A673 (cell line): ENCODE results near the gene SYDE1. TPM values are rescaled to one million over a fixed set of nuclear protein-coding genes. Genes with fewer than 3 reads are reported as not detected.

Experiments
- BruUV-seq: library from RNA; stranded (reverse); fragments of 400-500 nt; replicated peaks from 2 replicates; lab custom pipeline; 2021; lab: Mats Ljungman, UMichigan
- CTCF ChIA-PET: fragments of 300-600 bp; sonication (Branson Sonifier 250); formaldehyde crosslinking; loops from one replicate; lab custom pipeline; 2022; ENCODE audit warnings: antibody characterized with exemption; lab: Charles Lee
- POLR2A ChIA-PET: fragments of 300-600 bp; sonication (Branson Sonifier 250); formaldehyde crosslinking; loops from one replicate; lab custom pipeline; 2022; ENCODE audit warnings: antibody characterized with exemption; ENCODE audit not compliant: low non-redundant PET; lab: Charles Lee
- DNase-seq: peaks from one replicate; pipeline ENCODE4 v3.0.0-alpha.2; 2015; ENCODE audit warnings: low spot score
- H3K27ac ChIP-seq: fragments of 200-600 bp; sonication (generic); 2 replicates; pipeline ENCODE4 v1.5.1; 2016; ENCODE audit warnings: mixed run types, low read depth, mild to moderate bottlenecking, mixed read lengths, antibody characterized with exemption, low read length; ENCODE audit not compliant: poor library complexity, severe bottlenecking
- H3K27me3 ChIP-seq: fragments of 200-600 bp; sonication (generic); replicated peaks from 2 replicates; pipeline ENCODE4 v1.6.1; 2017; ENCODE audit warnings: mixed run types, low read depth, mild to moderate bottlenecking, mixed read lengths, antibody characterized with exemption, low read length; ENCODE audit not compliant: insufficient read depth, poor library complexity
- H3K36me3 ChIP-seq: fragments of 200-600 bp; sonication (generic); 2 replicates; pipeline ENCODE4 v1.6.1; 2016; ENCODE audit warnings: mixed run types, mild to moderate bottlenecking, mixed read lengths, antibody characterized with exemption, low read length; ENCODE audit not compliant: insufficient read depth, poor library complexity, severe bottlenecking
- H3K4me1 ChIP-seq: fragments of 200-600 bp; sonication (generic); 2 replicates; pipeline ENCODE4 v1.6.1; 2017; ENCODE audit warnings: mixed run types, mild to moderate bottlenecking, mixed read lengths, antibody characterized with exemption, low read length; ENCODE audit not compliant: insufficient read depth, poor library complexity, severe bottlenecking
- H3K4me3 ChIP-seq: fragments of 200-600 bp; sonication (generic); 2 replicates; pipeline ENCODE4 v1.5.1; 2016; ENCODE audit warnings: low read depth, mixed run types, mild to moderate bottlenecking, mixed read lengths, low read length; ENCODE audit not compliant: poor library complexity, severe bottlenecking
- H3K9me3 ChIP-seq: fragments of 200-600 bp; sonication (generic); 2 replicates; pipeline ENCODE4 v1.6.1; 2016; ENCODE audit warnings: mixed run types, low read depth, mild to moderate bottlenecking, mixed read lengths, antibody characterized with exemption, low read length; ENCODE audit not compliant: poor library complexity, severe bottlenecking
- EZH2 ChIP-seq: fragments of 200-600 bp; sonication (generic); IDR thresholded peaks from 2 replicates; pipeline ENCODE4 v1.6.1; 2017; ENCODE audit warnings: borderline replicate concordance, low read depth, mild to moderate bottlenecking, mixed read lengths, antibody characterized with exemption, low read length; ENCODE audit not compliant: poor library complexity, severe bottlenecking
- intact Hi-C: fragments of 100-400 bp; cut with micrococcal nuclease; formaldehyde crosslinking; loops from one replicate; pipeline ENCODE4 v1.10.0; 2022; ENCODE audit not compliant: unreplicated experiment
- total RNA-seq: library from RNA; stranded (reverse); gene quantifications from 2 replicates; pipeline ENCODE4 v1.2.3, GENCODE V29; 2021
- TF ChIP-seq, protein P1 (sequence below): fragments of 300-800, 200-600 bp; sonication (generic); conservative IDR thresholded peaks from 2 replicates; pipeline ENCODE4 v1.5.1; 2017; ENCODE audit warnings: low read depth, mild to moderate bottlenecking, antibody characterized with exemption, low read length, moderate library complexity, mixed read lengths

The SYDE1 gene
- total RNA-seq, 1 experiment from 2014 or later = 32.3 TPM

DNA sequence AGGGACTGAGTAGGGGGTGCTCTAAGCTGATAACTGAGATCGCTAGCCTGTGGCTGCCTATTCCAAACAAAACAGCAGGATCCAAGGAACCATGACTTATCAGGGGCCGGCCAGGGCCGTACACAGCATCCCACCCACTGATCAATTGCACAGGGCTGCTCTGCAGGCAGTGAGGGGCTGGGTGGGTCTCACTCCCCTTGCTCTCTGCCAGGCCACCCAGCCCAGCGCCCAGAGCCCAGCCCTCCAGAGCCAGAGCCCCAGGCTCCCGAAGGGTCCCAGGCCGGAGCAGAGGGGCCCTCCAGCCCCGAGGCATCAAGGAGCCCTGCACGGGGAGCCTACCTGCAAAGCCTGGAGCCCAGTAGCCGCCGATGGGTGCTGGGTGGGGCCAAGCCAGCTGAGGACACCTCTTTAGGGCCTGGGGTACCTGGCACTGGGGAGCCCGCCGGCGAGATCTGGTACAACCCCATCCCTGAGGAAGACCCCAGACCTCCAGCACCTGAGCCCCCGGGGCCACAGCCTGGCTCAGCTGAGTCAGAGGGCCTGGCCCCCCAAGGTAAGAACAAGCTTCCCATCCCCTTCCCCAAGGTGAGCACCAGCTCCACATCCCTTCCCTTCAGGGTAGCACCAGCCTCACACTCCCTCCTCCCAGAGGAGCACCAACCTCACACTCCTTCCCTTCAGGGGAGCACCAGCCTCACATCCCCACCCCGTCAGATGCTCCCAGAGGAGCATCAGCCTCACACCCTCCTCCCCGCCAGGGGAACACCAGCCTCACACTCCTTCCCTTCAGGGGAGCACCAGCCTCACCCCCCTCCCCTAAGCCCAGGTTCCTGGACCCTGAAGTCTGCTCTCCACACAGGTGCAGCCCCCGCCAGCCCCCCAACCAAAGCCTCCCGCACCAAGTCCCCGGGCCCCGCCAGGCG, 1.9 kb downstream of the SYDE1 start:
- Histone ChIP-seq H3K36me3 (peaks cover 35% of the 10 kb centered on the region), H3K4me3 (no peak overlapping the region), H3K27ac (peak overlapping the region; percentile 91), H3K27me3 (no peaks in the 10 kb centered on the region), H3K9me3 (peaks cover 7% of the 10 kb centered on the region), H3K4me1 (peaks cover 8% of the 10 kb centered on the region)
- intact Hi-C loops = no loop called here
- CTCF ChIA-PET = interaction anchor here (0.7 kb wide), 1 partner anchor 7 kb away, joined by 11 read pairs; no protein-coding TSS in a partner anchor
- no TSS peak for BruUV-seq
- POLR2A ChIA-PET = no interaction called here
- TF ChIP-seq EZH2 = no peak
- TF ChIP-seq, protein P1, sequence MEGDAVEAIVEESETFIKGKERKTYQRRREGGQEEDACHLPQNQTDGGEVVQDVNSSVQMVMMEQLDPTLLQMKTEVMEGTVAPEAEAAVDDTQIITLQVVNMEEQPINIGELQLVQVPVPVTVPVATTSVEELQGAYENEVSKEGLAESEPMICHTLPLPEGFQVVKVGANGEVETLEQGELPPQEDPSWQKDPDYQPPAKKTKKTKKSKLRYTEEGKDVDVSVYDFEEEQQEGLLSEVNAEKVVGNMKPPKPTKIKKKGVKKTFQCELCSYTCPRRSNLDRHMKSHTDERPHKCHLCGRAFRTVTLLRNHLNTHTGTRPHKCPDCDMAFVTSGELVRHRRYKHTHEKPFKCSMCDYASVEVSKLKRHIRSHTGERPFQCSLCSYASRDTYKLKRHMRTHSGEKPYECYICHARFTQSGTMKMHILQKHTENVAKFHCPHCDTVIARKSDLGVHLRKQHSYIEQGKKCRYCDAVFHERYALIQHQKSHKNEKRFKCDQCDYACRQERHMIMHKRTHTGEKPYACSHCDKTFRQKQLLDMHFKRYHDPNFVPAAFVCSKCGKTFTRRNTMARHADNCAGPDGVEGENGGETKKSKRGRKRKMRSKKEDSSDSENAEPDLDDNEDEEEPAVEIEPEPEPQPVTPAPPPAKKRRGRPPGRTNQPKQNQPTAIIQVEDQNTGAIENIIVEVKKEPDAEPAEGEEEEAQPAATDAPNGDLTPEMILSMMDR = no peak
- no peak for DNase-seq

DNA sequence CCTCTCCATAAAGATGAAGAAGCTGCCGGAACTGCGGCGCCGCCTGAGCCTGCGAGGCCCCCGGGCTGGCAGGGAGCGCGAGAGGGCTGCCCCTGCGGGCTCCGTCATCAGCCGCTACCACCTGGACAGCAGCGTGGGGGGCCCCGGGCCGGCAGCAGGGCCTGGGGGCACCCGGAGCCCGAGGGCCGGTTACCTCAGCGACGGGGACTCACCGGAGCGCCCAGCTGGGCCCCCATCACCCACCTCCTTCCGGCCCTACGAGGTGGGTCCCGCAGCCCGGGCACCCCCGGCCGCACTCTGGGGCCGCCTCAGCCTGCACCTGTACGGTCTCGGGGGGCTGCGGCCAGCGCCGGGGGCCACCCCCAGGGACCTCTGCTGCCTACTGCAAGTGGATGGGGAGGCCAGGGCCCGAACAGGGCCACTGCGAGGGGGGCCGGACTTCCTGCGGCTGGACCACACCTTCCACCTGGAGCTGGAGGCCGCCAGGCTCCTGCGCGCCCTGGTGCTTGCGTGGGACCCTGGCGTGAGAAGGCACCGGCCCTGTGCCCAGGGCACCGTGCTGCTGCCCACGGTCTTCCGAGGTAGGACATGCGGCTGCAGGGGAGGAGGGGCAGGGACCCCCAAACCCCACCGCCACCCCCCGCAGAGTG, 2.7 kb downstream of the SYDE1 start:
- no TSS peak for BruUV-seq
- peaks cover 43% of the 10 kb centered on the region for H3K36me3 ChIP-seq
- POLR2A ChIA-PET = no interaction called here
- TF ChIP-seq EZH2 = no peak
- TF ChIP-seq, protein P1 = no peak
- no peak overlapping the region for H3K27ac ChIP-seq
- H3K27me3 ChIP-seq = no peaks in the 10 kb centered on the region
- CTCF ChIA-PET = interaction anchor here (0.7 kb wide), 1 partner anchor 8 kb away, joined by 11 read pairs; no protein-coding TSS in a partner anchor
- intact Hi-C loops = no loop called here
- no peaks in the 10 kb centered on the region for H3K9me3 ChIP-seq
- no peak overlapping the region for H3K4me3 ChIP-seq
- no peak for DNase-seq
- H3K4me1 ChIP-seq = peaks cover 8% of the 10 kb centered on the region

DNA sequence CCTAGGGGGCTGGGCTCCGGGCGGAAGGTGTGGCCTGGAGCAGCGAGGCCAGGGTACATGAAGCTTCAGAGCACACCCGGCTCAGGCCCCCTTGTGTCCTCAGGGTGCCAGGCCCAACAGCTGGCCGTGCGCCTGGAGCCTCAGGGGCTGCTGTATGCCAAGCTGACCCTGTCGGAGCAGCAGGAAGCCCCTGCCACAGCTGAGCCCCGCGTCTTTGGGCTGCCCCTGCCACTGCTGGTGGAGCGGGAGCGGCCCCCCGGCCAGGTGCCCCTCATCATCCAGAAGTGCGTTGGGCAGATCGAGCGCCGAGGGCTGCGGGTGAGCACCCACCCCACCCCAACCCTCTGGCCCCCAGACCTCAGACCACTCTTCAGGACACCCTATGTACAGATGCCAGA, 3.2 kb downstream of the SYDE1 start:
- H3K9me3 ChIP-seq = no peaks in the 10 kb centered on the region
- ChIA-PET CTCF (no interaction called here), POLR2A (no interaction called here)
- no TSS peak for BruUV-seq
- H3K27ac ChIP-seq = no peak overlapping the region
- H3K4me3 ChIP-seq = no peak overlapping the region
- no peaks in the 10 kb centered on the region for H3K27me3 ChIP-seq
- no peak for TF ChIP-seq EZH2
- TF ChIP-seq, protein P1 = no peak
- DNase-seq = no peak
- intact Hi-C loops = no loop called here
- H3K4me1 ChIP-seq = peaks cover 8% of the 10 kb centered on the region
- peaks cover 48% of the 10 kb centered on the region for H3K36me3 ChIP-seq
